Liver (tissue), 9 donors: ENCODE data around the gene ARHGEF10L. TPM values are rescaled to one million over a fixed set of nuclear protein-coding genes. Genes with fewer than 3 reads are reported as not detected.

ENCODE experiments used
- DNase-seq: peaks from one replicate; pipeline ENCODE4 v3.0.0-alpha.2; 2017; ENCODE audit warnings: low spot score
- H3K27ac ChIP-seq, 2 donors: one replicate each; pipeline ENCODE4 v1.7.0; 2013; ENCODE audit warnings: inconsistent platforms in 2 of 2, low read length in 2 of 2, control low read depth in 1 of 2, low read depth in 1 of 2, mild to moderate bottlenecking in 1 of 2
- H3K27me3 ChIP-seq, 4 donors: one replicate each; pipeline versions ENCODE4 v1.6.1 to v1.7.0; 2013; ENCODE audit warnings: low read length in 3 of 4, inconsistent platforms in 1 of 4, mild to moderate bottlenecking in 1 of 4, moderate library complexity in 1 of 4; ENCODE audit not compliant: control insufficient read depth in 4 of 4, insufficient read depth in 4 of 4
- H3K36me3 ChIP-seq, 4 donors: one replicate each; pipeline versions ENCODE4 v1.6.1 to v1.7.0; 2013; ENCODE audit warnings: low read length in 3 of 4, mild to moderate bottlenecking in 3 of 4, low read depth in 1 of 4, moderate library complexity in 1 of 4; ENCODE audit not compliant: control insufficient read depth in 4 of 4, insufficient read depth in 3 of 4
- H3K4me1 ChIP-seq, 4 donors: one replicate each; pipeline versions ENCODE4 v1.6.1 to v1.7.0; 2013; ENCODE audit warnings: low read length in 3 of 4, mild to moderate bottlenecking in 3 of 4, moderate library complexity in 1 of 4; ENCODE audit not compliant: control insufficient read depth in 4 of 4, insufficient read depth in 4 of 4
- H3K4me3 ChIP-seq, 3 donors: one replicate each; pipeline versions ENCODE4 v1.6.1 to v1.7.0; 2013; ENCODE audit warnings: low read length in 3 of 3, control low read depth in 1 of 3, low read depth in 1 of 3, mild to moderate bottlenecking in 1 of 3
- H3K9ac ChIP-seq, 2 donors: one replicate each; pipeline ENCODE4 v1.7.0; 2013; ENCODE audit warnings: low read length in 2 of 2, mild to moderate bottlenecking in 2 of 2, moderate library complexity in 2 of 2, control low read depth in 1 of 2, low read depth in 1 of 2
- H3K9me3 ChIP-seq, 4 donors: one replicate each; pipeline versions ENCODE4 v1.6.1 to v1.7.0; 2013; ENCODE audit warnings: low read length in 3 of 4; ENCODE audit not compliant: control insufficient read depth in 4 of 4
- EGR1 ChIP-seq, 2 donors: IDR thresholded peaks; 2 replicates each; pipeline ENCODE4 v1.6.1; 2016 to 2018; ENCODE audit warnings: antibody characterized with exemption in 2 of 2, low read depth in 2 of 2
- FOXA2 ChIP-seq: IDR thresholded peaks from 2 replicates; pipeline ENCODE4 v1.6.1; 2016; ENCODE audit warnings: antibody characterized with exemption
- GABPA ChIP-seq, 2 donors: IDR thresholded peaks in 1 of 2; conservative IDR thresholded peaks in 1 of 2; 2 replicates each; pipeline ENCODE4 v1.6.1; 2016; ENCODE audit warnings: antibody characterized with exemption in 2 of 2, mild to moderate bottlenecking in 1 of 2, moderate library complexity in 1 of 2
- HNF4G ChIP-seq: IDR thresholded peaks from 2 replicates; pipeline ENCODE4 v1.6.1; 2016; ENCODE audit warnings: antibody characterized with exemption
- JUND ChIP-seq, 2 donors: IDR thresholded peaks; 2 replicates each; pipeline ENCODE4 v1.6.1; 2016; ENCODE audit warnings: antibody characterized with exemption in 2 of 2
- NR2F2 ChIP-seq: IDR thresholded peaks from 2 replicates; pipeline ENCODE4 v1.6.1; 2016; ENCODE audit warnings: antibody characterized with exemption
- RAD21 ChIP-seq, 2 donors: IDR thresholded peaks; 2 replicates each; pipeline ENCODE4 v1.6.1; 2016; ENCODE audit warnings: antibody characterized with exemption in 2 of 2, mild to moderate bottlenecking in 2 of 2
- RXRA ChIP-seq, 2 donors: IDR thresholded peaks; 2 replicates each; pipeline ENCODE4 v1.6.1; 2017 to 2018; ENCODE audit warnings: antibody characterized with exemption in 2 of 2, mild to moderate bottlenecking in 1 of 2
- SP1 ChIP-seq: IDR thresholded peaks from 2 replicates; pipeline ENCODE4 v1.6.1; 2018; ENCODE audit warnings: antibody characterized with exemption, mild to moderate bottlenecking
- TAF1 ChIP-seq: conservative IDR thresholded peaks from 2 replicates; pipeline ENCODE4 v1.6.1; 2016; ENCODE audit warnings: antibody characterized with exemption, mild to moderate bottlenecking
- WGBS: extraction: QIAGEN DNeasy Blood & Tissue Kit; methylation state at CpG from one replicate; pipeline ENCODE4 v1.1.7; 2013; 5-methylcytosine and 5-hydroxymethylcytosine counted together
- polyA plus RNA-seq, 2 donors: library from polyadenylated mRNA; stranded (reverse) in 1 of 2; unstranded in 1 of 2; fragments of 200-250 nt in 1 of 2; fragments of >200 nt in 1 of 2; fragmentation: Nextera tagmentation in 1 of 2; extraction: Ambion mirVana in 1 of 2; gene quantifications; one replicate each; pipeline versions ENCODE4 v1.2.1 to v1.2.3, GENCODE V29; 2013 to 2015
- total RNA-seq, 2 donors: library from RNA; depleted of rRNA; stranded (reverse); fragments of >200 nt; gene quantifications; one replicate each; pipeline ENCODE4 v1.2.3, GENCODE V29; 2014
- TF ChIP-seq, protein P1 (sequence below): IDR thresholded peaks from 2 replicates; pipeline ENCODE4 v1.6.1; 2016; ENCODE audit warnings: antibody characterized with exemption
- TF ChIP-seq, protein P2 (sequence below): IDR thresholded peaks from 2 replicates; pipeline ENCODE4 v1.6.1; 2016; ENCODE audit warnings: antibody characterized with exemption
- TF ChIP-seq, protein P3 (sequence below): IDR thresholded peaks from 2 replicates; pipeline ENCODE4 v1.6.1; 2016; ENCODE audit warnings: antibody characterized with exemption, mild to moderate bottlenecking
- TF ChIP-seq, protein P4 (sequence below): fragments of 150-350 bp; IDR thresholded peaks from 2 replicates; pipeline ENCODE4 v1.5.1; 2017; ENCODE audit warnings: improper control_type of control experiment, low read depth, low read length; ENCODE audit not compliant: missing input control
- TF ChIP-seq, protein P5 (sequence below): IDR thresholded peaks from 2 replicates; pipeline ENCODE4 v1.6.1; 2016; ENCODE audit warnings: antibody characterized with exemption
- donor health status: healthy.
- donor health status: healthy.
- donor health status: healthy.
- donor health status: healthy.
- donor health status: healthy.

The ARHGEF10L gene
- total and polyA plus RNA-seq, 4 donors: 26.3 to 169 (median 57.5) TPM

DNA sequence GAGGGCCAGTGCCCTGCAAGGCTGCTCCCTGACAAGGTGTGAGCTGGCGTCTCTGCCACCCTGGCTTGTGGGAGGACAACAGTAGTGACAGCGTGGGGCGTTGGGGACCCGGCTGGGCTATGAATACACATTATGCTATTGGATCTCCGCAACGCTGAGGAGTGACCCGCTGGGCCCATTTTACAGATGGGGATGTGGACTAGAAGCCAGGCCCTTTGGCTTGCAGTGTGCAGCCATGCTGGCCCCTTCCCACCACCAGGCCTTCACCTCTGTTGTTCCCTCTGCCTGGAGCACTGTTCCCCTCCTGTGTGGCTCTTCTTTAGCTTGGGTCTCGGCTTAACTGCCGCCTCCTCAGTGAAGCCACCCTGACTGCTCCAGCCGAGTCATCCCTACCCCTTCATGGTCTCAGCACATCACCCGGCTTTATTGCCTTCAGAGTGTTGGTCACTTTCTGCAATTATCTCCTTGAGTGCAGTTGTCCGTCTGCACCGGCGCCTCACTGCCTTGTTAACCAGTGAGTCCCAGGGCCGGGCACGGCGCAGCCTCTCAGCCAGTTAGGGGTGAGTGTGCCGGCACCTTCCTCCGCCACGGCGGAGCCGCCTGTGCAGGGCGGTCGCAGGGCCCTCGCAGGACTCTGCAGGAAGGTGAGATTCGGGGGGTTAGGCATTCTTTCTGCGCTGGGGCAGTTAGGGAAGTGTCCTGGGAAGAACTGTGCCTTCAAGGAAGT is 131.3 kb downstream of the ARHGEF10L start (continued):
- TF ChIP-seq, protein P1, sequence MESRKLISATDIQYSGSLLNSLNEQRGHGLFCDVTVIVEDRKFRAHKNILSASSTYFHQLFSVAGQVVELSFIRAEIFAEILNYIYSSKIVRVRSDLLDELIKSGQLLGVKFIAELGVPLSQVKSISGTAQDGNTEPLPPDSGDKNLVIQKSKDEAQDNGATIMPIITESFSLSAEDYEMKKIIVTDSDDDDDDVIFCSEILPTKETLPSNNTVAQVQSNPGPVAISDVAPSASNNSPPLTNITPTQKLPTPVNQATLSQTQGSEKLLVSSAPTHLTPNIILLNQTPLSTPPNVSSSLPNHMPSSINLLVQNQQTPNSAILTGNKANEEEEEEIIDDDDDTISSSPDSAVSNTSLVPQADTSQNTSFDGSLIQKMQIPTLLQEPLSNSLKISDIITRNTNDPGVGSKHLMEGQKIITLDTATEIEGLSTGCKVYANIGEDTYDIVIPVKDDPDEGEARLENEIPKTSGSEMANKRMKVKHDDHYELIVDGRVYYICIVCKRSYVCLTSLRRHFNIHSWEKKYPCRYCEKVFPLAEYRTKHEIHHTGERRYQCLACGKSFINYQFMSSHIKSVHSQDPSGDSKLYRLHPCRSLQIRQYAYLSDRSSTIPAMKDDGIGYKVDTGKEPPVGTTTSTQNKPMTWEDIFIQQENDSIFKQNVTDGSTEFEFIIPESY: no peak
- TF ChIP-seq GABPA (IDR thresholded peaks at IDR 0.05 in 1 of 2, conservative IDR thresholded peaks at IDR 0.05 in 1 of 2): no peak
- TF ChIP-seq, protein P2, sequence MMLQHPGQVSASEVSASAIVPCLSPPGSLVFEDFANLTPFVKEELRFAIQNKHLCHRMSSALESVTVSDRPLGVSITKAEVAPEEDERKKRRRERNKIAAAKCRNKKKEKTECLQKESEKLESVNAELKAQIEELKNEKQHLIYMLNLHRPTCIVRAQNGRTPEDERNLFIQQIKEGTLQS: no peak

DNA sequence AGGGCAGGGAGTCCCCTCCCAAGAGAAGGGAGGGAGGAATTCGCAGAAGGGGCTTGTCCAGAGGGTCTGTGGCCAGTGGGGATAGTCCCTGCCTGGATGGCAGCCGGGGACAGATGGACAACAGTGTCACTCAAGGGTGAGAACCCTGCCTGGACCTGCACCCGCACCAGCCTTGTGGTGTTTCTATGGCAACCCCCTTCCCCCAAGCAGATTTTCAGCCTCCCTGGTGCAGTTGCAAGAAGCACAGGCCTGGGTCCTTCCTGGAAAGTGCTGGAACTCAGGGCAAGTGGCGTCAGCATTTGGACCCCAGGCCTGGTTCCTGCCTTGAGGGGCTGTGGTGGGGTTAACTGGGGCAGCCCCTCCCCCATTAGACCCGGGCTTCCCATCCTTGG is 131.8 kb downstream of the ARHGEF10L start:
- H3K4me1 ChIP-seq: no peaks in the 10 kb centered on the region

DNA sequence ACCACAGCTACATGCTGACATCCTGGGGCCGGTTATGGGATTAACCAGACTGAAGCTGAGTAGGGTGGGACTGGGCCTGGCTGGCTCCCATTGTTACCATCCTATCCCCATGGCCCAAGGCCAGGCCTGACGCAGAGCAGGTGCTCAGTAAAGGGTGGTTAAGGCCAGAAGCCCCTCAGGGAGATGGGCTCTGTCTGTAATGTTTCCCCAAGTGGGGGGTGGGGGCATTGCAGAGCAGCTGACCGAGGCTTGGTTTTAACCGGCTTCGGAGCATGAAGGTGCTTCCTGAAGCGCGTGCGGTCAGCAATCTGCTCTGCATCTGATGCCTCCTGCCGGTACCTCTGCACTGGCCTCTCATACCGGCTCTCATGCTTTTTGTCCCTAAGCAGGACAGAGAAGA is 132.2 kb downstream of the ARHGEF10L start:
- Histone ChIP-seq H3K4me1 (no peaks in the 10 kb centered on the region), H3K4me3 (no peak overlapping the region), H3K27ac (no peak overlapping the region), H3K36me3 (peaks cover 22 to 91% (median 46%) of the 10 kb centered on the region in 4 donors), H3K27me3 (no peaks in the 10 kb centered on the region), H3K9me3 (no peaks in the 10 kb centered on the region), H3K9ac (no peak overlapping the region)
- 82% methylated on average over 10 of the region's 10 CpGs for WGBS
- no peak for DNase-seq
- TF ChIP-seq, protein P3, sequence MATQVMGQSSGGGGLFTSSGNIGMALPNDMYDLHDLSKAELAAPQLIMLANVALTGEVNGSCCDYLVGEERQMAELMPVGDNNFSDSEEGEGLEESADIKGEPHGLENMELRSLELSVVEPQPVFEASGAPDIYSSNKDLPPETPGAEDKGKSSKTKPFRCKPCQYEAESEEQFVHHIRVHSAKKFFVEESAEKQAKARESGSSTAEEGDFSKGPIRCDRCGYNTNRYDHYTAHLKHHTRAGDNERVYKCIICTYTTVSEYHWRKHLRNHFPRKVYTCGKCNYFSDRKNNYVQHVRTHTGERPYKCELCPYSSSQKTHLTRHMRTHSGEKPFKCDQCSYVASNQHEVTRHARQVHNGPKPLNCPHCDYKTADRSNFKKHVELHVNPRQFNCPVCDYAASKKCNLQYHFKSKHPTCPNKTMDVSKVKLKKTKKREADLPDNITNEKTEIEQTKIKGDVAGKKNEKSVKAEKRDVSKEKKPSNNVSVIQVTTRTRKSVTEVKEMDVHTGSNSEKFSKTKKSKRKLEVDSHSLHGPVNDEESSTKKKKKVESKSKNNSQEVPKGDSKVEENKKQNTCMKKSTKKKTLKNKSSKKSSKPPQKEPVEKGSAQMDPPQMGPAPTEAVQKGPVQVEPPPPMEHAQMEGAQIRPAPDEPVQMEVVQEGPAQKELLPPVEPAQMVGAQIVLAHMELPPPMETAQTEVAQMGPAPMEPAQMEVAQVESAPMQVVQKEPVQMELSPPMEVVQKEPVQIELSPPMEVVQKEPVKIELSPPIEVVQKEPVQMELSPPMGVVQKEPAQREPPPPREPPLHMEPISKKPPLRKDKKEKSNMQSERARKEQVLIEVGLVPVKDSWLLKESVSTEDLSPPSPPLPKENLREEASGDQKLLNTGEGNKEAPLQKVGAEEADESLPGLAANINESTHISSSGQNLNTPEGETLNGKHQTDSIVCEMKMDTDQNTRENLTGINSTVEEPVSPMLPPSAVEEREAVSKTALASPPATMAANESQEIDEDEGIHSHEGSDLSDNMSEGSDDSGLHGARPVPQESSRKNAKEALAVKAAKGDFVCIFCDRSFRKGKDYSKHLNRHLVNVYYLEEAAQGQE: no peak
- no peak for TF ChIP-seq JUND (IDR thresholded peaks at IDR 0.05)
- no peak for TF ChIP-seq FOXA2
- TF ChIP-seq HNF4G: no peak
- no peak for TF ChIP-seq NR2F2
- no peak for TF ChIP-seq SP1
- no peak for TF ChIP-seq RAD21 (IDR thresholded peaks at IDR 0.05)
- no peak for TF ChIP-seq EGR1 (IDR thresholded peaks at IDR 0.05; ENCODE audit: low read depth in 2 of 2)
- TF ChIP-seq, protein P4, sequence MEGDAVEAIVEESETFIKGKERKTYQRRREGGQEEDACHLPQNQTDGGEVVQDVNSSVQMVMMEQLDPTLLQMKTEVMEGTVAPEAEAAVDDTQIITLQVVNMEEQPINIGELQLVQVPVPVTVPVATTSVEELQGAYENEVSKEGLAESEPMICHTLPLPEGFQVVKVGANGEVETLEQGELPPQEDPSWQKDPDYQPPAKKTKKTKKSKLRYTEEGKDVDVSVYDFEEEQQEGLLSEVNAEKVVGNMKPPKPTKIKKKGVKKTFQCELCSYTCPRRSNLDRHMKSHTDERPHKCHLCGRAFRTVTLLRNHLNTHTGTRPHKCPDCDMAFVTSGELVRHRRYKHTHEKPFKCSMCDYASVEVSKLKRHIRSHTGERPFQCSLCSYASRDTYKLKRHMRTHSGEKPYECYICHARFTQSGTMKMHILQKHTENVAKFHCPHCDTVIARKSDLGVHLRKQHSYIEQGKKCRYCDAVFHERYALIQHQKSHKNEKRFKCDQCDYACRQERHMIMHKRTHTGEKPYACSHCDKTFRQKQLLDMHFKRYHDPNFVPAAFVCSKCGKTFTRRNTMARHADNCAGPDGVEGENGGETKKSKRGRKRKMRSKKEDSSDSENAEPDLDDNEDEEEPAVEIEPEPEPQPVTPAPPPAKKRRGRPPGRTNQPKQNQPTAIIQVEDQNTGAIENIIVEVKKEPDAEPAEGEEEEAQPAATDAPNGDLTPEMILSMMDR: no peak
- TF ChIP-seq RXRA (IDR thresholded peaks at IDR 0.05): no peak
- TF ChIP-seq, protein P5, sequence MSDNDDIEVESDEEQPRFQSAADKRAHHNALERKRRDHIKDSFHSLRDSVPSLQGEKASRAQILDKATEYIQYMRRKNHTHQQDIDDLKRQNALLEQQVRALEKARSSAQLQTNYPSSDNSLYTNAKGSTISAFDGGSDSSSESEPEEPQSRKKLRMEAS: no peak
- TF ChIP-seq GABPA (IDR thresholded peaks at IDR 0.05 in 1 of 2, conservative IDR thresholded peaks at IDR 0.05 in 1 of 2): no peak

More for the DNA sequence above, 131.8 kb downstream of the ARHGEF10L start:
- H3K9me3 ChIP-seq: no peaks in the 10 kb centered on the region
- peaks cover 22 to 89% (median 45%) of the 10 kb centered on the region in 4 donors for H3K36me3 ChIP-seq
- no peak for DNase-seq
- H3K4me3 ChIP-seq: no peak overlapping the region
- H3K27me3 ChIP-seq: no peaks in the 10 kb centered on the region
- no peak for TF ChIP-seq NR2F2
- TF ChIP-seq, protein P2: no peak
- TF ChIP-seq TAF1: no peak
- TF ChIP-seq, protein P3: no peak
- WGBS: 74% methylated on average over 5 of the region's 5 CpGs
- no peak overlapping the region for H3K9ac ChIP-seq
- H3K27ac ChIP-seq: no peak overlapping the region
